Stimulated activated naive CD8-positive, alpha-beta T cell treated with anti-CD3 and anti-CD28 coated beads, Interleukin-15, Interleukin-2, amounts not matched to agents 100 ng/mL and 50 ng/mL, for 24 hours (primary cell): ENCODE data around the gene IDH3G.

Experiments used
- H3K27ac Mint-ChIP-seq: one replicate; pipeline ENCODE4 v1.8.0; 2021; ENCODE audit warnings: mild to moderate bottlenecking, mixed read lengths
- H3K27me3 Mint-ChIP-seq: one replicate; pipeline ENCODE4 v1.8.0; 2021; ENCODE audit warnings: mixed read lengths
- H3K36me3 Mint-ChIP-seq: one replicate; pipeline ENCODE4 v1.8.0; 2021; ENCODE audit warnings: low read depth, mixed read lengths
- H3K4me1 Mint-ChIP-seq: one replicate; pipeline ENCODE4 v1.8.0; 2021; ENCODE audit warnings: low read depth, mixed read lengths
- H3K4me3 Mint-ChIP-seq: one replicate; pipeline ENCODE4 v1.8.0; 2021; ENCODE audit warnings: mild to moderate bottlenecking, mixed read lengths
- H3K9me3 Mint-ChIP-seq: one replicate; pipeline ENCODE4 v1.8.0; 2021; ENCODE audit warnings: mixed read lengths

The IDH3G gene

DNA sequence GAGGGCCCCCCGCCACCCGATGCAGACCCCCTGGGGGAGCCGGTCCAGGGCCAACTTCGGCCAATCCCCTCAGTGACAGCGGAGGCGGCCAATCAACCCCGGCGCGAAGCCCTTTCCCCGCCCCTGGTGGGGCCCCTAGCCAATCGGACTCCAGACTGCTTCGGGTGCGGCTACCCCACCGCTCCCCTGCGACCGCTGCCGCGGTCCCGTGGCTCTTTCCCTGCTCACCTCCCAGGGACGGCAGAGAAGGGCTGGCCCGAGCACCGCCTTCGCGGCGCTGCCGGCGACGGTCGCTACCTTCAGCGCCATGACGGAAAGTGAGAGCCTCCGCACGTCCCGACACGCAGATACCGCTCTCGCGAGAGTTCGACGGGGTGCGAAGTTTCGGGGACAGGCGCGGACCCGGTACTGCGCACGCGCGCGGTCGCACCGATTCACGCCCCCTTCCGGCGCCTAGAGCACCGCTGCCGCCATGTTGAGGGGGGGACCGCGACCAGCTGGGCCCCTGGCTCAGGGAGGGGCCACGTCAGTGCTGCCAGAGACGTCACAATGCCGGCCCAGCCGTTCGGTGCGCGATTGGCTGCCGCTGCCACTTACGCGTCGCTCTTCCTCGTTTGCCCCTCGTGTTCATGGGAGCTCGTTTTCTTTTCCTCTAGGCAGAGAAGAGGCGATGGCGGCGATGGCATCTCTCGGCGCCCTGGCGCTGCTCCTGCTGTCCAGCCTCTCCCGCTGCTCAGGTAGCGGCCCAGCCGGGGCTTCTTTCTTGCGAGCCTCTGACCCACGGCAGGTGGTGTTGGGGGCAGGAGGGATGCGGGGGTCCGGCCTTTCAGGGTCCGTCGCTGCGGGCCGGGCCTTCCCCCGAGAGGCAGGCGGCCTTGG lies at the start of gene IDH3G, which contains the start of gene SSR4:
Gene IDH3G (minus strand): TSS at position 358 of the 879 bp plus-strand sequence. CDS start 49 bp downstream, at position 309.
Gene SSR4 (plus strand): TSS at position 651 of the 879 bp plus-strand sequence. CDS start 20 bp downstream, at position 671.
- no peaks in the 10 kb centered on the region for H3K27me3 Mint-ChIP-seq
- H3K4me1 Mint-ChIP-seq = peaks cover 22% of the 10 kb centered on the region
- H3K36me3 Mint-ChIP-seq = peaks cover 11% of the 10 kb centered on the region
- peak within 1 kb of the TSS; percentile 93 for H3K4me3 Mint-ChIP-seq
- no peaks in the 10 kb centered on the region for H3K9me3 Mint-ChIP-seq
- peak within 1 kb of the TSS; percentile 95 for H3K27ac Mint-ChIP-seq

DNA sequence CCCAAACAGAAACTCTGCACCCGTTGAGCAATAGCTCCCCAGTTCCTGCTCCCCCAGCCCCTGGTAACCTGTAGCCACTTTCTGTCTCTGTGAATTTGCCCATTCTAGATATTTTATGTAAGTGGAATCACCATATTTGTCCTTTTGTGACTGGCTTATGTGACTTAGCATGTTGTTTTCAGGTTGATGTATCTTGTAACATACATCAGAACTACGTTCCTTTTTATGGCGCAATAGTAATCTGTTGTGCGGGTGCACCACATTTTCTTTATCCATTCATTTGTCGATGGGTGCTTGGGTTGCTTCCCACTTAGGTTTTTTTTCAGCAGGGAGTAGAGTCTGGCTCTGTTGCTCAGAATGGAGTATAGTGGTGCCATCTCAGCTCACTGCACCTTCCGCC lies 42.7 kb upstream of the IDH3G start:
- Mint-ChIP-seq H3K36me3 (no peaks in the 10 kb centered on the region), H3K4me1 (no peaks in the 10 kb centered on the region), H3K27me3 (peaks cover 17% of the 10 kb centered on the region), H3K4me3 (no peak overlapping the region), H3K9me3 (no peaks in the 10 kb centered on the region), H3K27ac (no peak overlapping the region)

DNA sequence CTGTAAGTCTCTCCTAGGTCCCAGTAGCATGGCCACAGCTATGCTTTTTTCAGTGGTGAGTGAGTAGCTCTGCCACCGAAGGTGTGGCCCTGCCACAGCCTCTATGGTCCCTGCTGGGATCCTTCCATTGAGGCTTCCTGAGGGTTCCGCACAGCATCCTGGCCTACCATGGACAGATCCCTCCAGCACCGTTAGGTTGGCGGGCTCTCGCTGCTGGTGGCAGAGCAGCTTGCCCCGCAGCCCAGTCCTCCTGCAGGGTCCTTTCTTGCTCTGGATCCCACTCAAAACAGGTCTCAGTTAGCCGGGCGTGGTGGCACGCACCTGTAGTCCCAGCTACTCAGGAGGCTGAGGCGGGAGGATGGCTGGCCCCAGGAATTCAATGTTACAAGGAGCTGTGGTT lies 38.6 kb upstream of the IDH3G start:
- Mint-ChIP-seq H3K27me3 (peaks cover 17% of the 10 kb centered on the region), H3K36me3 (no peaks in the 10 kb centered on the region), H3K4me1 (peaks cover 3% of the 10 kb centered on the region), H3K27ac (no peak overlapping the region), H3K4me3 (no peak overlapping the region), H3K9me3 (no peaks in the 10 kb centered on the region)

DNA sequence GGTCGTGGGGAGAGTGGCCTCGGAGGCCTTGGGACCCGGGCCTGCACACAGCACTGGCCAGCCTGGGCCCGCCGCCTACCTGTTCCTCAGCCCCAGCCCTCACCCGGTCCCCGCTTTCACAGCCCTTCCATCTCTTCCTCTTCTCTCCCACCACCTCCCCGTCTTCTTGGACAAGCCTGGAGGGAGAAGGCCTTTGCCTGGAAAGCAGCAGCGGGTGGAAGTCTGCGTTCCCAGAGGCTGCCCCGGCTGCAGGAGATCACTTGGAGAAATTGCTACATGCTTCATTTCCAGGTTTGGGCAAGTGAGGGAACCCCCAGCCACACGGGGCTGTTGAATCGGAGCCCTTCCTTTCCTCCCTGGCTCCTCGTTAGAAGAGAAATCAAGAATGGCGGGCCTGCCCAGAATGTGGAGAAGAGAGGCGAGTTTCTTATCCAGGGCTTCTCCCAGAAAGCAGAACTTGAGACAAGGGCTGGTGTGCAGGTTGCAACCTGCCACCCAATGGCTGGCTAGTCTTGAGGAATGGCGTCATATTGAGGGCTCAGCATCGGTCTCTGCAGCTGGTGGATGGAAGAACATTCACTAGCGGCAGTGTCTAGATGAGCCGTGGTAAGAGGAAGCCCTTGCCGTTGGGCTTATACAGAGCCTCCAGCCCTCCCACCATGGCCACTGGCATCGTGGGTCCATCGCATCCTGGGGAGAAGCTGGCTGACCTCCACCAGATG lies 37.4 kb upstream of the IDH3G start:
- H3K27me3 Mint-ChIP-seq = peaks cover 26% of the 10 kb centered on the region

DNA sequence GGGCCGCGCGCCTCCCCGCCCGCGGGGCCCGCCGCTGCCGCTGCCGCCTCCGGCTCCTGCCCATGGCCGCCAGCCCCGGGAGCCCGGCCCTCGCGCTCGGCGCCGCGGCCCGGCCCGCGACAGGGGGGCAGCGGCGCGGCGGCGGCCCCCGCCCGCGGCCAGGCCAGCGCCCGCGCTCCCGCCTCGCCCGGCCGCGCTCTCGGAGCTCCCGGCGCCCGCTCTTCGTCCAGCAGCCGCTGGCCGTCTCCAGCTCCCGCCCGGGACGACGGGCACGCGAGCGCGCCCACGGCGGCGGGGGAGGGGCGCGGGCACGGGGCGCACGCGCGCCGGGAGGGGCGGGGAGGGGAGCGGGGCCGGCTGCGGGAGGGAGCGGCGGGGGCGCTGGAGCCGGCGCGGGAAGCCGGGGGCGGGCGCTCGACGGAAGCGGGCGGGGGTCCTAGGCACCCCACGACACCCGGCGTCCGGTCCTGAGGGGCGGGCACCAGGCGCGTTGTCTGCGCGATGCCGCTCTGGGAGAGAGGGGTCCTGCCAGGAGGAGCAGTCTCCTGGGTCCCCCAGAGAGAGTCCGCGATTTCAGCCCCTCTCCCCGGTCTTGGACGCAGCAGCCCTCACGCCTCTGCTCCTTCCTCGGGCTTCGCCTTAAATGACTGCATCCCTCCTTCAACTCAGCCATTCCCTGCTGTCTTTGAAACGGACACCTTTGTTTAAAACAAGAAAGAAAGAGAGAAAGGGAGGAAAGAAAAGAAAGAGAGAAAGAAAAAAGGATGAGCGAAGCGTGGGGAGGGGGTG lies 36.7 kb upstream of the IDH3G start:
- Mint-ChIP-seq H3K4me3 (peak overlapping the region; percentile 30), H3K9me3 (no peaks in the 10 kb centered on the region), H3K4me1 (peaks cover 3% of the 10 kb centered on the region), H3K27me3 (peaks cover 26% of the 10 kb centered on the region), H3K36me3 (no peaks in the 10 kb centered on the region), H3K27ac (no peak overlapping the region)

More for the DNA sequence above, 37.4 kb upstream of the IDH3G start:
- no peak overlapping the region for H3K4me3 Mint-ChIP-seq
- no peaks in the 10 kb centered on the region for H3K9me3 Mint-ChIP-seq
- H3K27ac Mint-ChIP-seq = no peak overlapping the region
- no peaks in the 10 kb centered on the region for H3K36me3 Mint-ChIP-seq
- peaks cover 3% of the 10 kb centered on the region for H3K4me1 Mint-ChIP-seq

DNA sequence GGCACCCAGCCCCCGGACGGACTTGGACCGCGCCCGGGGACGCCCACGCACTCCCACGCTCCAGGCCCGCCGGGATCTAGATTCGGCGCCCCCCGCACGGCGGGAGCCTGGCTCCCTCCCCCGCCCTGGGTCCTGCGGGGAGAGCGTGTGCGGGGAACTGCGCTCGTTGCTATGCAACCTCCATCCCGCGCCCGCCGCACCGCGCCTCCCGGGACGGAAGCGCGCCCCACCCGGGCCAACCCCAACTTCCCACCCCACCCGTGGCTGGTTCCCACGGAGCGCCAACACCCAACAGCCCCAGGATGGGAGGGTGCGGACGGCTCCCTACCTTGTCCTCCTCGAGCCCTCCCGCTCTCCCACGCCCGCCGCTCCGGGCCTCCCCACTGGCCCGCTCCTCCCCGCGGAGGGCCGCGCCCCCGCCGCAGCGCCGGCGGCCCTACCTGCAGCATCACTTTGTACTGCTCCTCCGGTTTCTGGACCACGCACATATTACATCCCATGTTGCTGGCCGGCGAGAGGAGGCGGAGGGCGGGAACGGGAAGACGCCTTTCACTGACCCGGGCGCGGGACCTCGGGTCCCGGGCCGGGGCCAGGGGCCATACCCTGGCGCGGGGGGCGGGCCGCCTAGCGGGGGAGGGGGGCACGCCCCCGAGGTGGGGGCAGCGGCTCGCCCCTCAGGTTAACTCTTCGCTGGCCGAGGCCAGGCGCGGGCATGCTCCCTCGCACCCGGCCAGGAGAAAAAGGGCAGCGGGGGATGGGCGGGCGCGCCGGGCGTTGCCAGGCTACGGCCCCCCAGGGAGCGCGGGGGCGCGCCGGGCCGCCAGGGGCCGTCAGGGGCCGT lies 35.8 kb upstream of the IDH3G start, which contains the start of gene PDZD4:
Gene PDZD4 (minus strand): TSS at position 746 of the 841 bp plus-strand sequence. CDS start 246 bp downstream, at position 500.
- Mint-ChIP-seq H3K4me3 (peak within 1 kb of the TSS; percentile 45), H3K36me3 (no peaks in the 10 kb centered on the region), H3K27ac (no peak within 1 kb of the TSS), H3K4me1 (peaks cover 3% of the 10 kb centered on the region), H3K9me3 (no peaks in the 10 kb centered on the region), H3K27me3 (peaks cover 26% of the 10 kb centered on the region)

DNA sequence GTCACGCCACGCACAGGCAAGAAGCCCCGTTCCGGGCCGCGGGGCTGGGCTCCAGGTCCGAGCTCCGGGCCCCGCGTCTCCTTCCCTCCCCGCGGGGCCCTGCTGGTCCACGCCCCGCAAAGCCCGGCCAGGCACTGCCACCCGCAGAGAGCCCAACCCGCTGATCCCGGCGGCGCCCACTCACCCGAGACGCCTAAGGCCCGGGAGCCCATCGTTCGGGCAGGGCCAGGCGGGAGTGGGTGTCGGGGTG lies 35.3 kb upstream of the IDH3G start:
- Mint-ChIP-seq H3K27me3 (peaks cover 23% of the 10 kb centered on the region), H3K9me3 (no peaks in the 10 kb centered on the region), H3K36me3 (no peaks in the 10 kb centered on the region), H3K4me3 (peak overlapping the region; percentile 45), H3K4me1 (peaks cover 3% of the 10 kb centered on the region), H3K27ac (no peak overlapping the region)

DNA sequence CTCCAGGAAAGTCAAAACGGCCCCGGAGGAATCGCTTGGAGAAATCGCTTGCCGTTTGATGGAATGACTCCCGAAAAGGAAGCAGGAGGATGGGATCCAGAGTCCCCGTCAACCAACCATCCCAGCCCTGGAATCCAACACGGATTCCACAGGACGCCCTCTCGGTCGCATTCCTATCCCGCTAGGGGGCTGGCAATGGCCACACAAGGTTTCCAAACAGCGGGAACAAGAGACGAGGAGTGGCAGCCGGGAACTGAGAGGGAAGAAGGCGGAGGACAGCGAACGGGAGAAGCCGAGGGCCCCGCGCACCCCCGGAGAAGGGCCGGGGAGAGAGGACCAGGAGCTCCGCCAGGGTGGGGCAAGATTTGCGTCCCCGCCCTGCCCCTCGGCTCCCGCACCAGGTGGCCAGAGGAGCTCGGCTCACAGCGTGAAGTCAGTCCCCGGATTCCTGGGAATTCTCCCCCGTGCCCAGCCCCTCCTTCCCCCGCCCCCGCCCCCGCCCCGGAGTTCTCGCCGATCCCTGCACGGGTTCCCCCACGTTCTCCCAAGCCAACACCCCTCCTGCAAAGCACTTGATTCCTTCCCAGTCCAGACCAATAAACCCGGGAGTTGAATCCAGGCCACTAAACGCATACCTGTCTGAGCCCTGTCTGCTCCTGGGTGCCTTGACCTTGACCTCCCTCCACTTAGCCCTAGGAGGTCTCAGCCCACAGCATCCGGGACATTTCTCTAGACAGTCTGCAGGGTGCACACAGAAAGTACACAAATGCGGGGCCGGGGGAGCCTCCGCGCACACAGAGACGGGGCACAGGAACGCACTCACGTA lies 34.8 kb upstream of the IDH3G start:
- Mint-ChIP-seq H3K36me3 (no peaks in the 10 kb centered on the region), H3K4me3 (peak overlapping the region; percentile 45), H3K27ac (no peak overlapping the region), H3K27me3 (peaks cover 23% of the 10 kb centered on the region), H3K4me1 (peaks cover 3% of the 10 kb centered on the region), H3K9me3 (no peaks in the 10 kb centered on the region)

DNA sequence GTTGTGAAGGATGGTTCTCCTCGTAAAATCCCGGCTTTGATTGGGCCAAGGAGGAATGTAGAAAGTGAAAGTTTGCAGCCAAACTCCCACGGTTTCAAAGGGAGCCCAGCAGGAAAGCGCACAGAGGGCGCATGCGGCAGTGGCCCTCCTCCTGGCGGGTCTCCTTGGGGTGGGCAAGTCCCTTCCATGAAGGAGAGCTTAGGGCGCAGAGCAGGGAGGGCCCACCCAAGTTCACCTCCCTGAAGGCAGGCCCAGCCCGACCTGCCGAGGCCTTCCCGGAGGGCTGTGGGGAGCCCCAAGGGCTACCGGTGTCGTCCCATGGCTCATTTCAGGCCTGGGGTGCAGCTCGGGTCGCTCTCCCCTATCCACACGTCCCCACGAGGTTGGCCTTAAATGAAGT lies 34.1 kb upstream of the IDH3G start:
- Mint-ChIP-seq H3K4me1 (peaks cover 3% of the 10 kb centered on the region), H3K9me3 (no peaks in the 10 kb centered on the region), H3K4me3 (no peak overlapping the region), H3K27me3 (peaks cover 23% of the 10 kb centered on the region), H3K27ac (no peak overlapping the region), H3K36me3 (no peaks in the 10 kb centered on the region)

DNA sequence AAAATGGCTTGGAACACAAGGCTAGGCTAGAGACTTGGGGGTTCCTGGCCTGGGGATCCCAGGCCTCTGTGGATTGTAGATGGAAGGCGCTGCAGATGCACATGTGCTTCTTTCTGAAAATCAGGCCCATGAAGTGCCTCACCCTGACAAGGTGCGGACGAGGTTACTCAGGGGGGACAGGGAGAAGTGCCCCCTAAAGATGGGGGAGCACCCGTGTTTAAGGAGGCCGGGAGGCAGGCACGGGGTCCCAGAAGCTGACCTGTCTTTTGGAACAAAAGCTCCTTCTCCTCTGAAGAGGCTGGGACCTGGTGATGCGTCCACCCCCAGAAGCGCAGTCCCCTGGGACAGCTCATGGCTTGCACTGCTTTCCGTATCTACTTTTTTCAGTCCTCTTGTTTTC lies 33.7 kb upstream of the IDH3G start:
- peaks cover 23% of the 10 kb centered on the region for H3K27me3 Mint-ChIP-seq
- H3K36me3 Mint-ChIP-seq = no peaks in the 10 kb centered on the region
- no peaks in the 10 kb centered on the region for H3K9me3 Mint-ChIP-seq
- H3K4me3 Mint-ChIP-seq = no peak overlapping the region
- H3K4me1 Mint-ChIP-seq = peaks cover 3% of the 10 kb centered on the region
- no peak overlapping the region for H3K27ac Mint-ChIP-seq

DNA sequence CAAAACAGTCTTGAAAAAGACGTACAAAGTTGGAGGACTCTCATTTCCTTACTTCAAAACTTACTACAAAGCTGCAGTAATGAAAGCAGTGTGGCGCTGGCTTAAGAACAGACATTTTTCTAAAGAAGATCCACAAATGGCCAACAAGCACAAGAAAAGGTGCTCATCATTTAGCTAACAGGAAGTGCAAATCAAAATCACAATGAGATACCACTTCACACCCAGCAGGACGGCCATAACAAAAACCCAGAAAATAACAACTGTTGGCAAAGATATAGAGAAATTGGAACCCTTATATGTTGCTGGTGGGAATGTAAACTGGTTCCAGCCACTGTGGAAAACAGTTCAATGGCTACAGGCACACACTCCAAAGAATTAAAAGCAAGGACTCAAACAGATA lies 32.8 kb upstream of the IDH3G start:
- Mint-ChIP-seq H3K27me3 (peaks cover 20% of the 10 kb centered on the region), H3K36me3 (no peaks in the 10 kb centered on the region), H3K27ac (no peak overlapping the region), H3K4me1 (peaks cover 9% of the 10 kb centered on the region), H3K4me3 (no peak overlapping the region), H3K9me3 (no peaks in the 10 kb centered on the region)

DNA sequence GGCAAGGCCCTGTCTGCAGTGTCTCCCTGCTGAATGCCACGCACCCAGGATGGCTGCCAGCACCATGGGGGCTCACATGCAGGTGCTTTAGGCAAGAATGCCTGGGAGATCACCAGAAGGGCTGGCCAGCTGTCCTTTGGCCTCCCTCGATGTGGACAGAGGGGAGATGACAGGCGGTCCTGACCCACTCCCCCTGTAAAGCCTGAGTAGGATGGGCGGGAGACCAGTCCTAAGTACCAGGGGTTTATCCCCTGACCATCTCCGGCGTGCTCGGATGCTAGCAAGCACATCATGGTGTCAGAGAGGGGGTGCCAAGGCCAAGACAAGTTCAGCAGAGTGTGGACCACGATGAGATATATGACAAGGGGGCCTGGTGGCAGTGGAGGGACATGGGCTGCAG lies 30.9 kb upstream of the IDH3G start:
- no peaks in the 10 kb centered on the region for H3K9me3 Mint-ChIP-seq
- no peak overlapping the region for H3K4me3 Mint-ChIP-seq
- no peak overlapping the region for H3K27ac Mint-ChIP-seq
- no peaks in the 10 kb centered on the region for H3K36me3 Mint-ChIP-seq
- peaks cover 13% of the 10 kb centered on the region for H3K4me1 Mint-ChIP-seq
- H3K27me3 Mint-ChIP-seq = peaks cover 13% of the 10 kb centered on the region

DNA sequence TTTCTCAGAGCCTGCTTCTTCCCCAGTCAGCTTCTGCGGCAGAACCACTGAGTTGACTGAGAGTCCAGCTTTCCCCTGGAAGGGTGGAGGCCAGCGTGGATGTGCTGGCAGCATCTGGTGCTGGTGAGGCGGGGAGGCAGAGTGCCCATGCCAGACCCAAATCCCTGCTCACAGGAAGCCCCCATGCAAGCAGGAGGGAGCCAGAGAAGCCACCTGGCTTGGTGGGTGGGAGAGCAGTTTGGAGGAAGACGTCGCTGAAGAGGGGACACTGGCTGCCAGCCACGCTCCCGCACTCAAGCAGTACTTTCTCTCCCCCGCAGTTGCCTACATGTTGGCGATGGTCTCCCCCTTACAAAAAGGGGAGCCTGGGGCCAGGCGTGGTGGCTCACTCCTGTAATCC lies 30.2 kb upstream of the IDH3G start:
- Mint-ChIP-seq H3K27me3 (peaks cover 13% of the 10 kb centered on the region), H3K9me3 (no peaks in the 10 kb centered on the region), H3K27ac (no peak overlapping the region), H3K4me1 (peaks cover 13% of the 10 kb centered on the region), H3K36me3 (no peaks in the 10 kb centered on the region), H3K4me3 (no peak overlapping the region)
